Measurements from ENCODE around the gene CHPT1.

- TF ChIP-seq CTCF (IDR thresholded peaks at IDR 0.05) (no peak), POLR2A (IDR thresholded peaks at IDR 0.05) (no peak), EP300 (IDR thresholded peaks at IDR 0.05) (no peak)
These were observed 45.8 kb downstream of the CHPT1 start for GRCh38 chr12:101743242-101743641.
